ENCODE data around the gene NFKB2.

DNA sequence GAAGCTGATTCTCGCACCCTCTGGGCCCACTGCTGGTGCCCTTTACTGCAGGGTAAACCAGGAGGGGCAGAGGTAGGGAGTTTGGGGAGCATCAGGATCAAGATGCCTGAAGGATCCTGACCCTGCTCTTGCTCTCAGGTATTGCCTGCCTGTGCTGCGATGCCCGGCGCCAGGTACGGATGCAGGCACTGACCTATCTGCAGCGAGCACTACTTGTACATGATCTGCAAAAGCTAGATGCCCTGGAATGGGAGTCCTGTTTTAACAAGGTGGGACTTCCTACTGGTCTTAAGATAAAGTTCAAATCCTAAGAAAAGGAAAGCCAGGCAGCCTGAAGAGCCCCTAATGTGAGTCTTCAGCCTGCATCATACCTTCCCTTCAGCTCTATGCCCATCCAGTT, 16.1 kb upstream of the NFKB2 start:
- TF ChIP-seq, protein P1, sequence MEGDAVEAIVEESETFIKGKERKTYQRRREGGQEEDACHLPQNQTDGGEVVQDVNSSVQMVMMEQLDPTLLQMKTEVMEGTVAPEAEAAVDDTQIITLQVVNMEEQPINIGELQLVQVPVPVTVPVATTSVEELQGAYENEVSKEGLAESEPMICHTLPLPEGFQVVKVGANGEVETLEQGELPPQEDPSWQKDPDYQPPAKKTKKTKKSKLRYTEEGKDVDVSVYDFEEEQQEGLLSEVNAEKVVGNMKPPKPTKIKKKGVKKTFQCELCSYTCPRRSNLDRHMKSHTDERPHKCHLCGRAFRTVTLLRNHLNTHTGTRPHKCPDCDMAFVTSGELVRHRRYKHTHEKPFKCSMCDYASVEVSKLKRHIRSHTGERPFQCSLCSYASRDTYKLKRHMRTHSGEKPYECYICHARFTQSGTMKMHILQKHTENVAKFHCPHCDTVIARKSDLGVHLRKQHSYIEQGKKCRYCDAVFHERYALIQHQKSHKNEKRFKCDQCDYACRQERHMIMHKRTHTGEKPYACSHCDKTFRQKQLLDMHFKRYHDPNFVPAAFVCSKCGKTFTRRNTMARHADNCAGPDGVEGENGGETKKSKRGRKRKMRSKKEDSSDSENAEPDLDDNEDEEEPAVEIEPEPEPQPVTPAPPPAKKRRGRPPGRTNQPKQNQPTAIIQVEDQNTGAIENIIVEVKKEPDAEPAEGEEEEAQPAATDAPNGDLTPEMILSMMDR (IDR thresholded peaks at IDR 0.05) = no peak
- TF ChIP-seq POLR2AphosphoS5 (IDR thresholded peaks at IDR 0.05) = no peak
